22Rv1 (cell line): ENCODE data around the gene NFIA.

ENCODE experiments used
- ZFX ChIP-seq: fragments of 450-650 bp; IDR thresholded peaks from 2 replicates; pipeline ENCODE4 v1.6.1; 2017; ENCODE audit warnings: antibody characterized with exemption, borderline replicate concordance
- TF ChIP-seq, protein P1 (sequence below): fragments of 450-650 bp; IDR thresholded peaks from 2 replicates; pipeline ENCODE4 v1.5.1; 2017; ENCODE audit warnings: mild to moderate bottlenecking

DNA sequence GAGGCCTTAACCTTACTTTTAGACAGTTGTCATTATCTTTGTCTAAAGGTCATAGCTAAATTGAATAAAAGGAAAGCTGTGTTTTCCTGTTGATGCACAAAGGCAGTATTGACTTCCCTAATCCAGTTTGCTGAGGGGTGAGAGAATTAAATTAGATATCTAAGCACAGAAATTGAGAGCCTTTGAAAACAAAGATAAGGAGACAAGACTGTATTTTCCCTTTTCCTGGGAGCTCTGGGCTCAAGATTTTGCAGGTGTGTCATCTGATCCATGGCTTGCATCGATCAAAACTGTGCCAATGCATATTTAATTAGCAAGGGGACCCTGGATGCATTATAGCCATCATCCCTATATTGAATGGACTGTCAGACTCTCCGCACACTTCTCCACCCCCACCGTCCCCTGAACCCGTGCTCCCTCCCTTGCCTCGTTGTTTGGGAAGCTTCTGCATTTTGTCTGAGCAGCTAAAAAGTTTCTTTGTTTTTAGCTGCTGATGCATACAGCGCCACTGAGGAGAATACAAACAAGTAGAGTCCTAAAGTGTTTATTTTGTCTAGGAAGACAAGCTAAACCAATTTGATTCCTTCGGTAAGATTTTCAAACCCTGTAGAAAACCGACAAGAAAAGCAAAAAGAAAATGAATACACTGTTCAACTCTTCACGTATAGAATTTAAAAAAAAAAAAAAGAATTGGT, 186.3 kb downstream of the NFIA start:
- TF ChIP-seq, protein P1, sequence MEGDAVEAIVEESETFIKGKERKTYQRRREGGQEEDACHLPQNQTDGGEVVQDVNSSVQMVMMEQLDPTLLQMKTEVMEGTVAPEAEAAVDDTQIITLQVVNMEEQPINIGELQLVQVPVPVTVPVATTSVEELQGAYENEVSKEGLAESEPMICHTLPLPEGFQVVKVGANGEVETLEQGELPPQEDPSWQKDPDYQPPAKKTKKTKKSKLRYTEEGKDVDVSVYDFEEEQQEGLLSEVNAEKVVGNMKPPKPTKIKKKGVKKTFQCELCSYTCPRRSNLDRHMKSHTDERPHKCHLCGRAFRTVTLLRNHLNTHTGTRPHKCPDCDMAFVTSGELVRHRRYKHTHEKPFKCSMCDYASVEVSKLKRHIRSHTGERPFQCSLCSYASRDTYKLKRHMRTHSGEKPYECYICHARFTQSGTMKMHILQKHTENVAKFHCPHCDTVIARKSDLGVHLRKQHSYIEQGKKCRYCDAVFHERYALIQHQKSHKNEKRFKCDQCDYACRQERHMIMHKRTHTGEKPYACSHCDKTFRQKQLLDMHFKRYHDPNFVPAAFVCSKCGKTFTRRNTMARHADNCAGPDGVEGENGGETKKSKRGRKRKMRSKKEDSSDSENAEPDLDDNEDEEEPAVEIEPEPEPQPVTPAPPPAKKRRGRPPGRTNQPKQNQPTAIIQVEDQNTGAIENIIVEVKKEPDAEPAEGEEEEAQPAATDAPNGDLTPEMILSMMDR, result no peak
- no peak for TF ChIP-seq ZFX
